SK-N-SH treated with all-trans-retinoic acid at 6 μM for 48 hours (cell line): ENCODE measurements around the gene TOMM34.

Experiments
- ATAC-seq: fragments of 200-7000 bp; cut with Tn5 transposase; 3 replicates; pipeline ENCODE4 v1.9.1; 2020; ENCODE audit warnings: mild to moderate bottlenecking, moderate library complexity
- ARNTL ChIP-seq: fragments of 450-650 bp; formaldehyde crosslinking; IDR thresholded peaks from 2 replicates; pipeline ENCODE4 v1.5.0; 2020; ENCODE audit warnings: low read depth, mild to moderate bottlenecking, moderate library complexity, borderline replicate concordance
- BACH2 ChIP-seq: fragments of 250-450 bp; sonication (Bioruptor Pico); IDR thresholded peaks from 2 replicates; pipeline ENCODE4 v1.9.0; 2021; ENCODE audit warnings: mild to moderate bottlenecking, borderline replicate concordance
- CSDC2 ChIP-seq: fragments of 250-450 bp; sonication (Bioruptor Pico); IDR thresholded peaks from 2 replicates; pipeline ENCODE4 v1.5.0; 2020; ENCODE audit warnings: mild to moderate bottlenecking, moderate library complexity
- ESRRG ChIP-seq: fragments of 250-450 bp; sonication (Bioruptor Pico); IDR thresholded peaks from 2 replicates; pipeline ENCODE4 v1.6.1; 2021; ENCODE audit warnings: mild to moderate bottlenecking
- GLIS3 ChIP-seq: fragments of 250-450 bp; sonication (Bioruptor Pico); IDR thresholded peaks from 2 replicates; pipeline ENCODE4 v1.5.0; 2020; ENCODE audit warnings: mild to moderate bottlenecking, moderate library complexity
- ISL1 ChIP-seq: fragments of 250-450 bp; sonication (Bioruptor Pico); IDR thresholded peaks from 2 replicates; pipeline ENCODE4 v2.1.2; 2022; ENCODE audit warnings: mild to moderate bottlenecking, moderate library complexity
- OSR1 ChIP-seq: fragments of 250-450 bp; sonication (Bioruptor Pico); IDR thresholded peaks from 2 replicates; pipeline ENCODE4 v1.8.0; 2022; ENCODE audit warnings: moderate library complexity, mild to moderate bottlenecking, inconsistent platforms
- PPARA ChIP-seq: fragments of 250-450 bp; sonication (Bioruptor Pico); IDR thresholded peaks from 2 replicates; pipeline ENCODE4 v1.5.0; 2020; ENCODE audit warnings: mild to moderate bottlenecking, borderline replicate concordance
- RARB ChIP-seq: fragments of 250-450 bp; sonication (Bioruptor Pico); IDR thresholded peaks from 2 replicates; pipeline ENCODE4 v1.8.0; 2021; ENCODE audit warnings: mild to moderate bottlenecking, moderate library complexity
- SNAI2 ChIP-seq: fragments of 250-450 bp; sonication (Bioruptor Pico); IDR thresholded peaks from 2 replicates; pipeline ENCODE4 v1.5.0; 2020; ENCODE audit warnings: mild to moderate bottlenecking, moderate library complexity
- TCF4 ChIP-seq: fragments of 250-450 bp; sonication (Bioruptor Pico); IDR thresholded peaks from 2 replicates; pipeline ENCODE4 v1.8.0; 2021; ENCODE audit warnings: mild to moderate bottlenecking, moderate library complexity, borderline replicate concordance
- TOX ChIP-seq: fragments of 250-450 bp; sonication (Bioruptor Pico); IDR thresholded peaks from 2 replicates; pipeline ENCODE4 v1.8.0; 2021; ENCODE audit warnings: mild to moderate bottlenecking, moderate library complexity, borderline replicate concordance
- ZC3H10 ChIP-seq: fragments of 250-450 bp; sonication (Bioruptor Pico); IDR thresholded peaks from 2 replicates; pipeline ENCODE4 v1.5.1; 2021; ENCODE audit warnings: mild to moderate bottlenecking, moderate library complexity
- ZFP3 ChIP-seq: fragments of 250-450 bp; sonication (Bioruptor Pico); IDR thresholded peaks from 2 replicates; pipeline ENCODE4 v1.5.0; 2020; ENCODE audit warnings: mild to moderate bottlenecking, moderate library complexity
- ZFP30 ChIP-seq: fragments of 450-650 bp; formaldehyde crosslinking; IDR thresholded peaks from 2 replicates; pipeline ENCODE4 v1.5.0; 2022; ENCODE audit warnings: mild to moderate bottlenecking, moderate library complexity
- ZNF565 ChIP-seq: fragments of 450-650 bp; formaldehyde crosslinking; conservative IDR thresholded peaks from 2 replicates; pipeline ENCODE4 v1.5.0; 2020; ENCODE audit warnings: low read depth, mild to moderate bottlenecking, moderate library complexity
- ZNF70 ChIP-seq: fragments of 450-650 bp; formaldehyde crosslinking; IDR thresholded peaks from 2 replicates; pipeline ENCODE4 v1.5.0; 2020; ENCODE audit warnings: mild to moderate bottlenecking, moderate library complexity
- ZNF8 ChIP-seq: fragments of 450-650 bp; formaldehyde crosslinking; IDR thresholded peaks from 2 replicates; pipeline ENCODE4 v1.5.0; 2020; ENCODE audit warnings: mild to moderate bottlenecking, moderate library complexity
- TF ChIP-seq, protein P1 (sequence below): fragments of 250-450 bp; sonication (Bioruptor Pico); IDR thresholded peaks from 2 replicates; pipeline ENCODE4 v1.8.0; 2021; ENCODE audit warnings: low read depth, mild to moderate bottlenecking, moderate library complexity, borderline replicate concordance
- TF ChIP-seq, protein P2 (sequence below): fragments of 250-450 bp; sonication (Bioruptor Pico); IDR thresholded peaks from 2 replicates; pipeline ENCODE4 v1.5.0; 2020; ENCODE audit warnings: mild to moderate bottlenecking, moderate library complexity
- TF ChIP-seq, protein P3 (sequence below): fragments of 250-450 bp; sonication (Bioruptor Pico); IDR thresholded peaks from 2 replicates; pipeline ENCODE4 v1.5.1; 2020; ENCODE audit warnings: low read depth, mild to moderate bottlenecking, moderate library complexity
- TF ChIP-seq, protein P4 (sequence below): fragments of 250-450 bp; sonication (Bioruptor Pico); IDR thresholded peaks from 2 replicates; pipeline ENCODE4 v1.5.1; 2021; ENCODE audit warnings: mild to moderate bottlenecking, moderate library complexity

The TOMM34 gene

DNA sequence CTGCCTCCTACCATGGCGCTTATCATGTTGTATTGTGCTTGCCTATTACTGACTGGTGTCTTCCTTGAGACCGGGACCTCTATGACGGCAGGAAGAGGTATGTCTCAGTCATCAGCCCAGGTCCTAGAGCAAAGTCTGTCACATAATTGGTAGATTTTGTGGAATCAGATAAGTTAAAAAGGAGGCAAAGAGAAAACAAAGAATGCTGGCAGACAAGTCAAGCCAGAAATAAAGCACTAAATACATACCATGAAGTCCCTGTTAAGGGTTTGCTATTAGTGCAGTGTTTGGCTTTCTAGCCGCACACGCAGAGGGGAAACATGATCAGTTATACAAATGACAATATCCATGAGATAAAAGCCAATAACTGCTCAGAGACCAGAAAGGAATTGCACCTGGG, 6.0 kb downstream of the TOMM34 start:
- ATAC-seq, result no peak
- TF ChIP-seq ZFP3 (CRISPR knock-in tag) (no peak), TCF4 (CRISPR knock-in tag) (no peak)

DNA sequence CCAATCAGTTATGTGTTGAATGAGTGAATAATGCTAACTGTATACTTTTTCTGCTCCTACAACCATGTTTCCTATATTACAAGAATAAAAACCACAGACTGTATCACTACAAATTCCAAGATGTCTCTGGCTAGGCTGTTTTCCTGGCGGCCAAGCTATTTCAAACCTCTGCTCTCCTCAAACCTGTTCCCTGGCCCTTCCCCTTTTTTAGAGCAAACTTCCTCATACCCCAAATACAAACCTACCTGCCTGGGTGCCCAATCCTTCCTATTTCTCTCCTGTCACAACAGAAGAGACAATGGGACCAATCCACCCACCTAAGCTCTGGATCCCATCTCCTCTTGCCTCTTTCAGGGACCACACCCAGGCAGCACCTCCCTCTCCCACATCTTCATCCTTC, 7.5 kb downstream of the TOMM34 start:
- TF ChIP-seq ESRRG (CRISPR knock-in tag), result no peak
- TF ChIP-seq ZFP3 (CRISPR knock-in tag), result no peak
- TF ChIP-seq OSR1 (CRISPR knock-in tag), result no peak
- no peak for TF ChIP-seq ISL1 (CRISPR knock-in tag)
- TF ChIP-seq, protein P1, sequence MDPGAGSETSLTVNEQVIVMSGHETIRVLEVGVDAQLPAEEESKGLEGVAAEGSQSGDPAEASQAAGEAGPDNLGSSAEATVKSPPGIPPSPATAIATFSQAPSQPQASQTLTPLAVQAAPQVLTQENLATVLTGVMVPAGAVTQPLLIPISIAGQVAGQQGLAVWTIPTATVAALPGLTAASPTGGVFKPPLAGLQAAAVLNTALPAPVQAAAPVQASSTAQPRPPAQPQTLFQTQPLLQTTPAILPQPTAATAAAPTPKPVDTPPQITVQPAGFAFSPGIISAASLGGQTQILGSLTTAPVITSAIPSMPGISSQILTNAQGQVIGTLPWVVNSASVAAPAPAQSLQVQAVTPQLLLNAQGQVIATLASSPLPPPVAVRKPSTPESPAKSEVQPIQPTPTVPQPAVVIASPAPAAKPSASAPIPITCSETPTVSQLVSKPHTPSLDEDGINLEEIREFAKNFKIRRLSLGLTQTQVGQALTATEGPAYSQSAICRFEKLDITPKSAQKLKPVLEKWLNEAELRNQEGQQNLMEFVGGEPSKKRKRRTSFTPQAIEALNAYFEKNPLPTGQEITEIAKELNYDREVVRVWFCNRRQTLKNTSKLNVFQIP, result no peak
- TF ChIP-seq ZFP30 (CRISPR knock-in tag), result no peak
- no peak for TF ChIP-seq TCF4 (CRISPR knock-in tag)
- no peak for TF ChIP-seq SNAI2 (CRISPR knock-in tag)
- TF ChIP-seq ARNTL (CRISPR knock-in tag), result no peak
- no peak for TF ChIP-seq PPARA (CRISPR knock-in tag)
- no peak for TF ChIP-seq GLIS3
- TF ChIP-seq, protein P2, sequence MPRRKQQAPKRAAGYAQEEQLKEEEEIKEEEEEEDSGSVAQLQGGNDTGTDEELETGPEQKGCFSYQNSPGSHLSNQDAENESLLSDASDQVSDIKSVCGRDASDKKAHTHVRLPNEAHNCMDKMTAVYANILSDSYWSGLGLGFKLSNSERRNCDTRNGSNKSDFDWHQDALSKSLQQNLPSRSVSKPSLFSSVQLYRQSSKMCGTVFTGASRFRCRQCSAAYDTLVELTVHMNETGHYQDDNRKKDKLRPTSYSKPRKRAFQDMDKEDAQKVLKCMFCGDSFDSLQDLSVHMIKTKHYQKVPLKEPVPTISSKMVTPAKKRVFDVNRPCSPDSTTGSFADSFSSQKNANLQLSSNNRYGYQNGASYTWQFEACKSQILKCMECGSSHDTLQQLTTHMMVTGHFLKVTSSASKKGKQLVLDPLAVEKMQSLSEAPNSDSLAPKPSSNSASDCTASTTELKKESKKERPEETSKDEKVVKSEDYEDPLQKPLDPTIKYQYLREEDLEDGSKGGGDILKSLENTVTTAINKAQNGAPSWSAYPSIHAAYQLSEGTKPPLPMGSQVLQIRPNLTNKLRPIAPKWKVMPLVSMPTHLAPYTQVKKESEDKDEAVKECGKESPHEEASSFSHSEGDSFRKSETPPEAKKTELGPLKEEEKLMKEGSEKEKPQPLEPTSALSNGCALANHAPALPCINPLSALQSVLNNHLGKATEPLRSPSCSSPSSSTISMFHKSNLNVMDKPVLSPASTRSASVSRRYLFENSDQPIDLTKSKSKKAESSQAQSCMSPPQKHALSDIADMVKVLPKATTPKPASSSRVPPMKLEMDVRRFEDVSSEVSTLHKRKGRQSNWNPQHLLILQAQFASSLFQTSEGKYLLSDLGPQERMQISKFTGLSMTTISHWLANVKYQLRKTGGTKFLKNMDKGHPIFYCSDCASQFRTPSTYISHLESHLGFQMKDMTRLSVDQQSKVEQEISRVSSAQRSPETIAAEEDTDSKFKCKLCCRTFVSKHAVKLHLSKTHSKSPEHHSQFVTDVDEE (CRISPR knock-in tag), result no peak
- no peak for TF ChIP-seq RARB (CRISPR knock-in tag)
- no peak for TF ChIP-seq ZNF8
- TF ChIP-seq ZNF70, result no peak
- TF ChIP-seq, protein P3, sequence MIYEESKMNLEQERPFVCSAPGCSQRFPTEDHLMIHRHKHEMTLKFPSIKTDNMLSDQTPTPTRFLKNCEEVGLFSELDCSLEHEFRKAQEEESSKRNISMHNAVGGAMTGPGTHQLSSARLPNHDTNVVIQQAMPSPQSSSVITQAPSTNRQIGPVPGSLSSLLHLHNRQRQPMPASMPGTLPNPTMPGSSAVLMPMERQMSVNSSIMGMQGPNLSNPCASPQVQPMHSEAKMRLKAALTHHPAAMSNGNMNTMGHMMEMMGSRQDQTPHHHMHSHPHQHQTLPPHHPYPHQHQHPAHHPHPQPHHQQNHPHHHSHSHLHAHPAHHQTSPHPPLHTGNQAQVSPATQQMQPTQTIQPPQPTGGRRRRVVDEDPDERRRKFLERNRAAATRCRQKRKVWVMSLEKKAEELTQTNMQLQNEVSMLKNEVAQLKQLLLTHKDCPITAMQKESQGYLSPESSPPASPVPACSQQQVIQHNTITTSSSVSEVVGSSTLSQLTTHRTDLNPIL (CRISPR knock-in tag), result no peak
- TF ChIP-seq, protein P4, sequence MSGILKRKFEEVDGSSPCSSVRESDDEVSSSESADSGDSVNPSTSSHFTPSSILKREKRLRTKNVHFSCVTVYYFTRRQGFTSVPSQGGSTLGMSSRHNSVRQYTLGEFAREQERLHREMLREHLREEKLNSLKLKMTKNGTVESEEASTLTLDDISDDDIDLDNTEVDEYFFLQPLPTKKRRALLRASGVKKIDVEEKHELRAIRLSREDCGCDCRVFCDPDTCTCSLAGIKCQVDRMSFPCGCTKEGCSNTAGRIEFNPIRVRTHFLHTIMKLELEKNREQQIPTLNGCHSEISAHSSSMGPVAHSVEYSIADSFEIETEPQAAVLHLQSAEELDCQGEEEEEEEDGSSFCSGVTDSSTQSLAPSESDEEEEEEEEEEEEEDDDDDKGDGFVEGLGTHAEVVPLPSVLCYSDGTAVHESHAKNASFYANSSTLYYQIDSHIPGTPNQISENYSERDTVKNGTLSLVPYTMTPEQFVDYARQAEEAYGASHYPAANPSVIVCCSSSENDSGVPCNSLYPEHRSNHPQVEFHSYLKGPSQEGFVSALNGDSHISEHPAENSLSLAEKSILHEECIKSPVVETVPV (CRISPR knock-in tag), result no peak
- ATAC-seq, result no peak

DNA sequence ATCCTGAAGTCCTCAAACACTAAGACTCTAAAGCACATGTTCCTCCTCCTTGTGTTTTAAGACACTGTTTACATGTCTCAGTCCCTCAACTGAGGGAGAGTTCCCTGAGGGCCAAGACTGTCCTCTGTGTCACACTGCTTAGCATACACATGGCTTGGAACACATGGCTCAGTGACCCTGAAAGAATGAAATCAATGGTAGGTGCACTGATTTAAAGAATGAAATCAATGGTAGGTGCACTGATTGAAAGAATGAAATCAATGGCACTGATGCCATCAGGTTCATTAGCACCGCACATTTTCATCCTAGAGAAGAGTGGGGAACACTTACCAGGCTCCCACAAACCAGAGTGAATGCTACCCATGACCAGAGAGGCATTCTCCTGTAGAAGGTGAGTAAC, 9.8 kb downstream of the TOMM34 start:
- TF ChIP-seq BACH2 (CRISPR knock-in tag) (no peak), RARB (CRISPR knock-in tag) (no peak)
- TF ChIP-seq, protein P2 (CRISPR knock-in tag), result no peak
- ATAC-seq, result no peak

DNA sequence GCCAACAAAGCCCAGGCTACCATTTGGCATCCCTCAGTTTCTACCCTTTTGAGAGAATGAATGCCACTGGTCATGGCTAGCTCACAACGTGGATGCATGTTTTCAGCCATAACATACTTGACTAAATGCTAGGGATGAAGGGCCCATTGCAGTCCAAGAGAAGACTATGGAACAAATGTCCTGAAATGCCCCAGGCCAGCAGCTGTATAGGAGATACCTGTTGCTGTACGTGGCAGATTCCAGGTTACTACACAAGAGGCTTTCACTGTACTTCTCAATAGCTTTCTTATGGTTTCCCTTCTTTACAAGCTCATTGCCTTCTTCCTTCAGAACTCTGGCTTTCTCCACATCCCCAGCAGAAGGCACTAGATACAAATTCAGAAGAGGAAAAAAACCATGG, 11.7 kb downstream of the TOMM34 start:
- no peak for ATAC-seq
- TF ChIP-seq ZNF70 (no peak), ZNF8 (no peak), ZC3H10 (CRISPR knock-in tag) (no peak), ARNTL (CRISPR knock-in tag) (no peak), TCF4 (CRISPR knock-in tag) (no peak), SNAI2 (CRISPR knock-in tag) (no peak), PPARA (CRISPR knock-in tag) (no peak), ISL1 (CRISPR knock-in tag) (no peak), CSDC2 (CRISPR knock-in tag) (no peak), TOX (no peak), ZNF565 (no peak)
- TF ChIP-seq, protein P4 (CRISPR knock-in tag), result no peak
- TF ChIP-seq, protein P3 (CRISPR knock-in tag), result no peak
